ENCODE results near the gene STX4.

The STX4 gene

DNA sequence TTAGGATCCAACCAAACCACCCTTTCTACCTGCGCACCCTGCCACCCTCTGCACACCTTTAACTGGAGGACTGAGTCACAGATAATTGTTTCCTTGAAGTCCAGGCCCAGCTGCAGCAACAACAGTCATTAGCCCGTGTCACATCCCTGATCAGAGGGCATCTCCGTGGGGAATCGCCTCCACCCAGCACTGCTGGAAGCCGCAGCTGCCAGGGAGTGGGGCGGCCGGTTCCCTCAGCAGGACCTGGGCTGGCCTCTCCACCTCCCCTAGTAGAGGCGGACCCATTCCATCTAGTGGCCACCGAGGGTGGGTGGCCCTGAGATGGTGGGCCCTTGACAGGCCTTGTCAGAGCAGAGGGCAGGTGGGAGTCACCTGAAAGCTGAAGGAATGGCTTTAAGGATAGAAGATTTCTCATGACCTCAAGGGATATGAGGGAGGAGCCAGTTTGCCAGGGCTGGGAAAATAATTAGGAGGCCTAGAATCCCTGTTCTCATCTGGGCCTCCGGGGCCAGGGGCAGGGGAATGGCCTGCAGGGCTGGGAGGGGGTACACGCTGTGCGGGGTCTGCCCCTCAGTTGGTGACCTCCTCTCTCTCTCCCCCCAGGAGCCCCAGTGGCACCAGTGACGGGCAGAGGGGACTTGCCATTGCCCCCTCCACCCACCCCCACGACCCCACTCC, 49.1 kb downstream of the STX4 start:
- no peak for DNase-seq

DNA sequence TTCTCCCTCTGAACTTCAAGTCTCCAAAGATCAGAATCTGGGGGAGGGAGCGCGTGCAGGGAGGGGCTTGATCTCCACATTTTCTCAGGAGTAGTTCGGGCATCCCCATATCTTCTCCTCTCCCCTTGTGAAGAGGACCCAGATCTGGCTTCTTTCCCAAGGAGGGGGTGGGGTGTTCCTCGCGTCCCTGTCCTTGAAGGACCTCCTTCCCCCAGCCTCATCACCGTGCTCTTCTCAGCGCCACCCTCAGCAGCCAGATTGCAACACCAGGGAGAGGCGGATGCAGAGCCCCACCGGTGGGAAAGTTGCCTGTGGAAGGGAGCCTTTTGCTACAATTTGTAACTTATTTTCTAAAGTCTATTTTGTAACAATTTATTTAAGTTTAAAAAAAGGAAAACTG, 49.7 kb downstream of the STX4 start:
- DNase-seq = no peak

DNA sequence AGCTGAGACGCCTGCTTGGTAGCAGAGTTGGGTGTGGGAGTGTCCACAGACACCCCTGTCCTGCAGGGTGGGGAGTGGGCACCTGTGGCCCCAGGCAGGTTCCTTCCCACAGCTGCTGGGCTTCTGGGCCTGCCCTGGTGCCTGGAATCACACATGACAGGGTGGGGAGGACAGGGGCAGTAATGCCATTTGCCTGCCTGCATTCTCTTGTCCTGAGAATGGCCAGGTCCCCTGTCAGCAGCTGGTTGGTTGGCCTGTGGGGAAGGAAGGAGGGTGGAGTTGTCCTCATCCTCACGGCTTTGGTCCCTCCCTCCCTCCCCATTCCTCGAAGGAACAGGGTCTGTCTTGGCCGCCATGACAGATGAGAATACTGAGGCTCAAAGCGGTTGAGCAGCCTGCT, 50.2 kb downstream of the STX4 start:
- DNase-seq = no peak

DNA sequence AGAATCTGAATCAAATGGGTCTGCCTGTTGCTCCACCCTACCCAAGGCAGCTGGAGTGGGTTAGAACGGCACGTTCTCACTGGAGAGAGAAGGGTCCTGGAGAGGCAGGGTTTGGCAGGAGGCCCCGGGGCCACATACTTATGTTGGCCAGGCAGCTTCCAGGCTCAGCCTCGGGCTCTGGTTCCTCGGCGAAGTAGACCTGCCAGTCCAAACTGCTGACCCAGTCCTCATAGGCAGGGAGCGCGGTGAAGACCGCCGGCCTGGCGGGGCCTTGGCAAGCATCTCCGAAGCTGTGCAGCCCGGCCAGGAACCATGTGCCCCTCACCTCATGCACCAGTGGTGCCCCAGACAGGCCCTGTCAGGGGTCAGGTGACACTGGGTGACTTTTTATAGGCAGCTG, 50.6 kb downstream of the STX4 start:
- no peak for DNase-seq

DNA sequence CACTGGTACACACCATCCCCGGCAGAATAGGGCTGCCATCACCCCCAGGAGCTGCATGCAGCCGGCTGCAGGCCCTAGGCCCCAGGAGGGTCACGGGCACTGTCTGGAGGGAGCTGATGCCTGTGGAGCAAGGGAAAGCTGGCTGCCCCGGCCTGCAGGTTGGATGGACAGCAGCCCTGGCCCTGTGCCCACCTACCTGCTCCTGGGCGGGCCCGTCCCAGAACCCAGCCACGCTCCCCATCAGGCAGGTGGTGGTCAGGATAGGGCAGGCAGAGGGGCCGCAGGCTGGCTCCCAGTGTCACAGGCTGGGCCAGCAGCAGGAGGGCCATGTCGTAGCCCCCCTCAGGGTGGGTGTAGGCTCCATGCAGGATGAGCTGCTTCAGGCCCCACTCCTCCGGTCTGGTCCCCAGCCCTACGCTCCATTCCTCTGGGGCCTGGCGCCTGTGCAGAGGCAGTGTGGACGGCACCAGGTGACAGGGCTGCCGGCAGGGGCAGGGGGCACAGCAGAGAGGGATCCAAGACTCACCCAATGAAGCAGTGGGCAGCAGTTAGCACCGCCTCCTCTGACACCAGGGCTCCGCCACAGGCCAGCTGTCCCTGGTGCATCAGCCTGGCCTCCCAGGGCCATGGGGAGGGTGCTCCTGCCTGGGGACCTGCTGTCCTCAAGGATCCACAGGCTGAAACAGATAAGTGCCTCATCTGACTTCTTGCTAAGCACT, 51.4 kb downstream of the STX4 start:
- DNase-seq = no peak

DNA sequence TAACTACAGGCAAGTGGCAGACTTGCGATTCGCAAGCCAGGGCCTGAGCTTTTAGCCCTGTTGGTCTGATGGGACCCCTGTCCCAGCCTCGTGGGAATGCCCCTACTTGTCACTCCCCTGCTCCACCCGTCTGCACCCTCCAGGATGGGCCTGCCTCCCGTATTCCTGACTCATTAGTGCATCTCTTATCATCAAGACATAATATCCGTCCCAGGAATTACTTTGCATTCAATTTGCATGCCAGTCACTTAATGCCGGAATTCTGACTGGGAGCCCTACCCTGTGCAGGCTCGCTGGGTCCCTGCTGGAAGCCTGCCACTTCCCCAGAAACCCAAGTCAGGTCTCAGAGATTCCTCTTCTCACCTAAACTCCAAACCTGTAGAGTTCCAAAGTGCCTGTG, 52.1 kb downstream of the STX4 start:
- no peak for DNase-seq

DNA sequence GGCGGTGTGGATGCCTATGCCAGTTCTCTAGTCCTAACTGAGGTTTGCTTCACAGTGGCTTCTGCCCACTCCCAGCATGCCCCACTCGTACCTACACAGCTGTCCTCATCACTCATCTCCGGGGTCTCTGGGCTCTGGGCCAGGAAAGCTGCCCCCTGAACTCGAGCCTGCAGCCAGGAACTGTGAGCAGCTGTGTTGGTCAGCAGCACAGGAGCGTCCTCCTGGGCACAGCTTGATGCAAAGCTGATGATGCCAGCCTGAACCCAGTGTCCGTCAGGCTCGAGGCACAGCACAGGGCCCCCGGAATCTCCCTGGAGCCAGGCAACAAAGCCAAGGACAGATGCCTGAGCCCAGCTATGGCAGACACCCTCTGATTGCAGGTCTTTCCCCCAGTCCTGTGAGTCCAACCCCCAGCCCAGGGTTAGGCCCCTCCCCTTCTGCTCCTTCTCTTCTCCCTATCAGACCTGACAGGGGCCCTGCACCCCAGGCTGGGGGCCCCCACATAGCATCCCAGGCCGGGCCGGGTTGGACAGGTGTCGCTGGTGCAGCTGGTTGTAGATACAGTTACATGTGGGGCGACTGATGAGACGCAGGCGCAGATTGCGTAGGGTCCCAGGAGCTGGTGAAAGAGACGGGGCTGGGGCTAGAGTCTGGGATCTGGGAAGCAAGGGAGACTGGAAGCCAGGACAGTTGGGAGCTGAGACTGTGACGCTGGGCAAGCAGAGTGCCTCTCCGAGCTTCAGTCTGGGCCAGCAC, 52.7 kb downstream of the STX4 start:
- no peak for DNase-seq

DNA sequence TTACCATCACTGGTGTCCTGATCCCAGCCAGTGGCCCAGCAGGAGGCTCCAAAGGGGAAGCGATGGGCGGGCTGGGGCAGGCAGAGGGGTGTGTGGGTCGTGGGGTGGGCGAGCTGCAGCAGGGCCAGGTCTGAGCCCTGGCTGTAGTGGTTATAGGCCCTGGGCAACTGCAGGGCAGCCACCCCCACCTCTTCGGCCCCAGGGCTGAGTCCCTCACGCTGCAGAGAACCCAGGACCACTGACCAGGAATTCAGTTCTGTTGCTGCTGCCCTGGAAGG, 53.2 kb downstream of the STX4 start:
- no peak for DNase-seq

DNA sequence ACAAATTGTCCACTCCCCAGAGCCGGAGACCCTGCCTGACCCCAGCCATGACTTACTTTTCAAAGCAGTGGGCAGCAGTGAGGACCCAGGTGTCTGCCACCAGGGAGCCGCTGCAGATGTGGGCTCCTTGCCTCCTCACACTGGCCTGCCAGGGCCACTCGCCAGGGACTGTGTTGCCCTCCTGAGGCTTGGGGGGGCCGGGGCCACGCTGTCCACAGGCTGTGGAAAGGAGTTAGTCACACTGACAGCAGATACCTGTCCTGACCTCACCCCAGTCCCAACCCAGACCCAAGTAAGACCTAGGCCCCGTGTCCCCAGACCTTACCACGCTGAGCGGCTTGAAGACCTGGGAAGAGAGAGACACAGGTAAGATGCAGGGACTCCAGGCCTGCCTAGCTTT, 54.1 kb downstream of the STX4 start:
- no peak for DNase-seq

DNA sequence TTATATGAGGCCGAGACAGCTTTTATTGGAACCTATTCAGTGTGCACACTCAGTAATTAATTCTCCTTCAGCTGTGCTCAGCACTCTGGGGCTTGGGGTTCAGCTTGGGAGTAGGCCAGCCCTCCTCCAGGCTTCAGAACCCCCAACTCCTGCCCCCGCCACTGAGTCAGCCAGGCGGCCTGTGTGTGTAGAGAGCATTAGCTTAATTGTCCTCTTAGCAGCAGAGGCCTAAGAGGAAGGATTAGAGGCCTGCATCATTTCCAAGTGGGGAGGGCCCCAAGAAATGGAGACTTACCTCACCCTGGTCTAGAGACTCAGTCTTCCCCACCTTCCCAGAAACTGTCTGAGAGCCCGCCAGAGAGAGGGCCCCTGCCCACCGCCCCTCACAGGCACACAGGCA, 54.6 kb downstream of the STX4 start:
- peak in 1 of 56 donors; percentile 15 for DNase-seq

DNA sequence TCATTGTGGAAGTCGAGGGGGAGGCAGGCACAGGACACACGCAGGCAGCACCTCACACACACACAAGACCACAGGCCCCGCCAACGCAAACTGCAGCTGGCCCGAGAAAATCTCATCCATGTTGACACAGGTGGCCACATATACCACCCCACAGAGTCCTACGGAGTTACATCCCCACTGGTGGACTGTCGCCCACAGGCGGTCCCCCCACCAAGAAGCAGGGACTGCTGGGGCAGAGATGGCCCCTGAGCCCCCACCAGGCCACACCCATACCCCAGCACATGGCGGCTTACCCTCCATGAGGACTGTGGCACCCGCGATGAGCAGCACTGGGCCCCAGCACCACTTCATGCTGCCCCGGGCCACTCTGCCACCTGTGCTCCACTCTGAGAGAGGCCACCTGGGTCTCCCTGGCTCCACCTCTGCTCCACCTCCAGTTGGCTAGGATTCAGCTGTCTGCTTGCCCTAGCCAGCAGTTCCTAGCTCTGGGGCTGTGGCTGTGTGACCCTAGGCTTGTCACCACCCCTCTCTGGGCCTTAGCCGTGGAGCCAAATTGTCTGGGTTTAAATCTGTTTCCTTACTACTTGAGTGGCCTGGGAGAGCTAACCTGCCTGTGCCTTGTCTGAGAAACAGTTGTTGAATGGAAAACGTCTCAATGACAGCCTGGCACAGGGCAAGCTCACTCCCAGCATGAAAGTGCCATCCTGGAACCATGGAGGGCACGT, 55.3 kb downstream of the STX4 start, which contains the start of gene PRSS53:
Gene PRSS53, minus strand, starts transcription at position 485 of the 725 bp plus-strand sequence. Its CDS starts 134 bp downstream, at position 351.
- DNase-seq = no peak

DNA sequence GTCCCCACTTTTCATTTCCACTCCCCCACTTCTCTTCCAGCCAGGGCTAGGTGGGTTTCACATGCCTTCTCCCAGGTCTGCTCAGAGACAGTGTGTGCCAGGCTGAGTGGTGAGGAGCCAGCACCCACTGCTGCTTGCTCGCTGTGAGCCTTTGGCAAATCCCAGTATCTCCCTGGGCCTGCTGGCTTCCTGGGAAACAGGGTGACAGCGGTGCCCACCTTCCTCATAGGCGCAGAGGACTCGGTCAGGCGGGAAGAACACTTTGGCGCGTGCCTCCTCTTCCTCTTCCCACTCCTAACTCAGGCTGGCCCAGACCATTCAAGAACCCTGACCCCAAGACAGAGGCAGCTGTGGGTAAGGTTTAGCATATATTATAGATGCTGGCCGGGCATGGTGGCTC, 55.8 kb downstream of the STX4 start:
- DNase-seq = no peak
